CD4-positive, alpha-beta T cell treated with Interleukin-4 for 1 hour (primary cell): ENCODE results near the gene SZT2.
"Not testable (repeated sequence)": the region's sequence is repeated elsewhere in the genome, so short reads cannot be mapped to it uniquely, and the experiment has no call there.

ENCODE experiments used
- DNase-seq, 2 donors: peaks; one replicate each; pipeline ENCODE4 v3.0.0-alpha.2; 2020 to 2022

Gene SZT2

DNA sequence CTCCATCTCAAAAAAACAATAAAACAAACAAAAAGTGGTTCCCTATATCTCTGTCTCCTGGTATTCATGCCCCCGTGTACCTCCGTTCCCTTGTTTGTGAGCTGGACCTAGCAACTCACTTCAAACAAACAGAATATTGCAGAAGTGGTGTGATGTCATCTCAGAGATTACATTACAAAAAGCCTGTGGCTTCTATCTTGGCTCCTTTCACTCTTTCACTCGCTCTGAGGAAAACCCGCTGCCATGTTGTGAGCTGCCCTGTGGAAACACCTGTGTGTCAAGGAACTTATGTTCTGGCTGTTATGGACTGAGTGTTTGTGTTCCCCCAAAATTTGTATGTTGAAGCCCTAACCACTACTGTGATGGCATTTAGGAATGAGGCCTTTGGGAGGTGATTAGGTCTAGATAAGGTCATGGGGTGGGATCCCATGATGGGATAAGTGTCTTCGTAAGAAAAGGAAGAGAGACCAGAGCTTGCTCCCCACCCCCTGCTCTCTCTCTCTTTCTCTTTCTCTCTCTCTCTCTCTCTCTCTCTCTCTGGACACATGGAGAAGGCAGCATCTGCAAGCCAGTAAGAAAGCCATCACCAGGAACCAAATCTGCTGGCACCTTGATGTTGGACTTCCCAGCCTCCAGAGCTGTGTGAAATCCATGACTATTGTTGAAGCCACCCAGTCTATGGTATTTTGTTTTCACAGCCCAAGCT lies 71.4 kb downstream of the SZT2 start:
- DNase-seq = no peak

DNA sequence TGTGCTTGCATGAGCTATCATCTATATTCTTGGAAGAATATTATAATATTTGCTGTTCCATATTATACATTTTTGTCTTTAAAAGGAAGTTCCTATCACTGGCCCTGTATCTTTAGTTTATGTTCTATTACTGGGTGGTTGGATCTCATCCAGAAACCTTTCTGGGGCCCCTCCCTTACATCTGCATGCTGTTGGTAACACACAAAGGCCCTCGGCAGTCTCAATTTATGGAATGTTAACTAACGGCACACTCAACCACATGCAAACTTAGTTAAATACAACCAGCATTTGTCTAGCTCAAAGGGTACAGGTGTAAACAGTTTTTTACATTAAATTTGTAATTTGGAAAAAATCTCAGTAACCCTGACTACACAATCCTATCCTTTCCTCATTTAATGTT lies 73.8 kb downstream of the SZT2 start:
- no peak for DNase-seq

DNA sequence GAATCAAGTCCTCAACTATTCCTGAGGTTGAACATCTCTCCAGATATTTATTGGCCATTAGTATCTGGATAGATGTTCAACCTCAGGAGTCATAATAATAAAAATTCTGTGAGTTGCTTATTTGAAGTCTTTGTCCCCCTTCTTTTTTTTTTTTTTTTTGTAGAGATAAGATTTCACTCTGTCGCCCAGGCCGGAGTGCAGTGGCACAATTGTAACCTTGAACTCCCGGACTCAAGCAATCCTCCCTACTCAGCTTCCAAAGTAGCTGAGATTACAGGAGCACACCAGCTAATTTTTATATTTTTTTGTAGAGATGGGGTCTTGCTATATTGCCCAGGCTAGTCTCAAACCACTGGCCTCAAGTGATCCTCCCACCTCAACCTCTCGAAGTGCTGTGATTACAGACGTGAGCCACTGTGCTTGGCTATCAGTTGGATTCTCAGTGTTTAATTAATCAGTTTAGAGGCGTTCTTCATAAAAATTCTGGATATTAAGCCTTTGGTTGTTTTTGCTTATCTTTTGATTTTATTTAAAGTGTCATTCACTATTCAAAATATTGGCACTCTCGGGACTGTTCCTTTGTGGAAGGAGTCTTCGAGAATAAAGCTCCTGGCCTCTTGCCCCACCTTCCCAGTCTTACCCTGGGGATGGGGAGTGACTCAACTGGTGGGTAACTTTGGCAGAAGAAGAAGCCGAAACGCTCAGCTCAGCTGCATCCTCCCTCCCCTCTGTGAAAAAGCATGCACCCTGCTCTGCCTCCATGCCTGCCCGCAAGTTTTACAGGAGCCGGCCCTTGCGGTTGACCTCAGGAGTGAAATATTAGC lies 75.2 kb downstream of the SZT2 start:
- no peak for DNase-seq

DNA sequence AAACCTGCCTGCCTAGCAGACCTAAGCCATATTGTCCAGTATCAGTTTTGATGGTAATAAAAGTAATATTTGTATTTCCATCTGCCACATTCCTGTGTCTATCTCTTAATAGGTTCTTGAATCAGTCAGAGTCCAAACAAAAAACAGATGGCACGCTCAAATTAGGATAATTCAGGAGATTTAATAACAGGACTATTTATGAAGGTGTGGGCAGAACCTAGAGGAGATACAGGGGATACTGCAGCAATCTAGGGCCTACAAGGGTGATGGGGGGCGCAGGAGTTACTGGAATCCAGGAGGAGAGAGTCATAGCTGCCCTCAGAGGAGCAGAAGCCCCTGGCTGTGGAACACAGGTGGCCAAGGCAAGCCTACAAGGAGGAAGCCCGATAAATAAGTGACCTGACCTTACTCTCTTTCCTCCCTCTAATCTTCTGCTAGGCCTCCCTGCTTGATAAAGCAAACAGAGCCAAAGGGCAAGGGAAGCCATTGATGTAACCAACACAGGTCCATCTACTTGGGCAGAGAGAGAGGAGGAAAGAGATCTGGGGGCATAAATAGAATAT lies 75.9 kb downstream of the SZT2 start:
- DNase-seq = no peak

DNA sequence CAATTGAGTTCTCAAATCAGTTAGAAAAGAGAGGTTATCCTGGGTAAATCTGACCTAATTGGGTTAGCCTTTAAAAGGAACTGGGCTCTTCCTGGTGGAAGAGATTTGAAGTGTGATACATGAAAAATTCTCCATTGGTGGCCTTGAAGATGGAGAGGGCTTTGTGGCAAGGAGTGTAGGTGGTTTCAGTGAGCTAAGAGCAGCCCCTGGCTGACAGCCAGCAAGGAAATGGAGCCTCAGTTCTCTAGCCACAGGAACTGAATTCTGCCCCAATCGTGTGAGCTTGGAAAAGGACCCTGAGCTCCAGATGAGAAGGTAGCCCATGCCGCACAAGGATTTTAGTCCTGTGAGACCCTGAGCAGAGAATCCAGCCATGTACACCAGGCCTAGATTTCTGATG lies 76.7 kb downstream of the SZT2 start:
- DNase-seq = no peak

DNA sequence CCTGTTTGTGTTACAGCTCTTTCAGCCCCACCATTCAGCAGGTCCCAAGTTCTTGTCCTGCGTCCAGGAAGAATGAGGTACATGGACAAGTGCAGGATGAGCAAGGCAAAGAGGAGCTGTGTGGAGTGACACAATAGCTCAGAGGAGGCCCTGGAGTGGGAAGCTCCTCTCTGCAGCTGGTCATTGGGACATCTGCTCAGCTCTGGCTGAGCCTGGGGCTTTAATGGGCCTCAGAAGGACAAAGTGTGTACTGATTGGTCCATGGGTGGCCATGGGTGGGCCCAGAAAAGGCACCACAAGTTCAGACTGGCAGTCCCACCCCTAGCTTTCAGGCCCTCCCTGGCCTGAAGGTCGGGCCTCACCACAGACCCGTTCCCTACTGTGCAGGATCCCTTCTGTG lies 78.7 kb downstream of the SZT2 start:
- DNase-seq = no peak

DNA sequence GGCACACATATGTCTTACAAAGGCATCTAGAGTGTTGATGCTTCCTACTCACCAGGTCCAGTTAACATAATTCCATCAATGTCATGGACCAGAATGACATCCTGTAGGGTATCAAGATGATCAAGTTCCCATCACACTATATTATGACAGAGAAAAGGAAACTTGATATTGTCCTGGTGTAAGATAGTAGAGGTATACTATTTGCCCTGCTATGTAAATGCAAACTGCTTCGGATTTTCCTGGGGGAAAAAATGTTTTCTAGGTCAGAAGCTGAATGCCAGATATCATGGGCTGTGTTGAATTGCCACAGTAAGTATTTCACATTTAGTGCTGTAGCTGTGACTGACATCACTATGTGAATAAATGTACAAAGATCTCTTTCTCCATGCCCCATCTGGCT lies 80.2 kb downstream of the SZT2 start:
- DNase-seq = no peak

DNA sequence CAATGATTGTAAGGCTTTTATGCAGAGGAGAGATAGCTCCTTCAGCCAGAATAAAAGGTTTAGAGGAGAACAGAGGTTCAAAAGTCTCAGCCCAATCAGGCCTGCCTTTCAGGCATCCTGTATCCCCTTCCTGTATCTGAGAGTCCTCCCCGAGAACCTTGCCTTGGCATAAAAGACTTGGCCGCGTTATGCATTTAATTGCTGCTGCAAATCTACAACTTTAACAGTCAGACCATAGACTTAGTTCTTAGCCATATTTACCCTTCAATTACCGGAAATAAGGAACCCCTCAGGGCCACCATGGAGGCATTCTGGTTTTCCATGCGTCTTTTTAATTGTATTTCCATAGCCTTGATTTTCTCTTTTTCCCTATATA lies 82.4 kb downstream of the SZT2 start:
- DNase-seq = no peak

DNA sequence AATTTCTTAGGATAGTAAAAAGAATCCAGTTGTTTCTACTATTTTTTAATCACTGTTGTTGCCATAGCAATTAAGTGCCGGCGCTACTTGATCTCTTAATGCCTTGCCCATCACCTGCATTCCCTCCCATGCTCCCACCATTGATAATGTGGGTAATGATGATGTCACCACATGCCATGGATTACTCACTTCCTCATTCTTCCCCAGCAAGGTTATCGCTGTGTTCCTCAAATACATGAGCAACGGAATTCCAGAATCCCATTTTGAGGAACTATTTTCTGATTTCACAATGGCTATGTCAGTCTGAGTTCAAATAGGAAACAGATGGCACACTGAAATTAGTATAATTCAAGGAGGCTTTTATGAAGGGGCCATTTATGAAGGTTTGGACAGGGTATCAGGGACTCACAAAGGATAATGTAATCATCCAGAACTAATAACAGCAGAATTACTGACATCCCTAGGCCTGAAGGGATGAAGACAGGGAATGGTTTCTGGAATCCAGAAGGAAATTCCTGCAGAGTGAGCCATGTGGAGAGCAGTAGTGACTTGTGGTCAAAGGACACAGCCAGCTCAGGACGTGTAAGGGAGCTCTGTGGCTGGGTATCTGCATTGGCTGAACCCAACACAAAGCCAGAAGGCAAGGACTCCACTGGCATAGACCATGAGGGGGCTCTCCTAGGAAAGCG lies 82.9 kb downstream of the SZT2 start:
- not testable (repeated sequence) for DNase-seq

DNA sequence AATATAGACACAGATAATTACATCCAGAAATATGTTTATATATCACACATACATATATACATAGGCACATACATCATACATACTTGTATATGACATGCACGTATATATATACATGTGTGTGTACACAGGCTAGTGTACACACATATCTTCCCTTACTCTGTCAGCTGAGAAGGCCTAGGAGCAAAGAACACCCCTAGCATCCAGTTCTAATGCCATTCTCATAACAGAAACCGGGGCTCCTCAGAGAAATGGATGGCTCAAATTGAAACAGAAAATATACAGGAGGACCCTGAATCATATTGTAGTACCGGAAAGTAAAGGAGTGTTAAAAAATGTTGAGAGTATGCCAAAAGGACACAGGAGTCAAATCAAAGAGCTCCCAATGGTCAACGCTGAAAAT lies 83.8 kb downstream of the SZT2 start:
- no peak for DNase-seq

DNA sequence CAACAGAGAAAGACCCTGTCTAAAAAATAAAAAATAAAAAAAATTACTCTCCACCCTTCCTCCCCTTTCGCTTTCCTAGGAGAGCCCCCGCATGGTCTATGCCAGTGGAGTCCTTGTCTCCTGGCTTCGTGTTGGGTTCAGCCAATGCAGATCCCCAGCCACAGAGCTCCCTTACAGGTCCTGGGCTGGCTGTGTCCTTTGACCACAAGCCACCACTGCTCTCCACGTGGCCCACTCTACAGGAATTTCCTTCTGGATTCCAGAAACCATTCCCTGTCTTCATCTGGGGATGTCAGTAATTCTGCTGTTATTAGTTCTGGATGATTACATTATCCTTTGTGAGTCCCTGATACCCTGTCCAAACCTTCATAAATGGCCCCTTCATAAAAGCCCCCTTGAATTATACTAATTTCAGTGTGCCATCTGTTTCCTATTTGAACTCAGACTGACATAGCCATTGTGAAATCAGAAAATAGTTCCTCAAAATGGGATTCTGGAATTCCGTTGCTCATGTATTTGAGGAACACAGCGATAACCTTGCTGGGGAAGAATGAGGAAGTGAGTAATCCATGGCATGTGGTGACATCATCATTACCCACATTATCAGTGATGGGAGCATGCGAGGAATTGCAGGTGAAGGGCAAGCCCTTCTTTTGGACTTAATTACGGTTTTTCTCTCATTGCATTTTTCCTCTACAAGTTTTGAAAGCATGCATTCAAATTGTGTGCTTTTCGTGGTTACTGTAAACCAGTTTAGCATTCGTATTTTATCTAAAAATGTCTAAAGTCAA lies 86.1 kb downstream of the SZT2 start:
- DNase-seq = not testable (repeated sequence)

DNA sequence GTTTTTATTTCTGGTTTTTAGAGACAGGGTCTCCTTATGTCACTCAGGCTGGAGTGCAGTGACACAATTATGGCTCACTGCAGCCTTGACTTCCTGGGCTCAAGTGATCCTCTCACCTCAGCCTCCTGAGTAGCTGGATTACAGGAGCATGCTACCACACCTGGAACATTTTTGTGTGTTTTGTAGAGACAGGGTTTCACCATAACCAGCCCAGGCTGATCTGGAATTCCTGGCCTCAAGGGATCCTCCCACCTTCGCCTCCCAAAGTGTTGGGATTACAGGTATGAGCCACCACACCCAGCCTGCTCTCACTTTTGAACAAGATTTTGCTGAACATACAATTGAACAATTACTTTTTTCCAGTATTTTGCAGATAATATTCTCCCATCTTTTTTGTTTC lies 88.0 kb downstream of the SZT2 start:
- DNase-seq = no peak

DNA sequence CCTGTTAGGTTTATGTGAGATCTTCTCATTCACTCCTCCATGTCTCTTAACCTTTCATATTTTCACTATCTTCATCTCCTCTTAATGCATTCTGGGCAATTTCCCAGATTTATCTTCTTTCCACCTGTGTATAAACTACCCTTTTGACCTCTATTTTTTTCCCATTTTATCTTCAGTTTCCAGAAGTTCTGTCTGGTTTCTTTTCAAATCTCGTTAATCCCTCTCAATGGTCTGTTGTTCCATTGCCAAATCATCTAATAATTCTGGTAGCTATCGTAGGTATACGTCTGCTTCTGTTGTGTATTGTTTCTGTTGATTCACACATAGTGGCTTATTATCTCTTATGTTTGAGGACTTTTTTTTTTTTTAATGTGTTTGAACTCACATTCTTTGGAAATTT lies 89.7 kb downstream of the SZT2 start:
- no peak for DNase-seq

DNA sequence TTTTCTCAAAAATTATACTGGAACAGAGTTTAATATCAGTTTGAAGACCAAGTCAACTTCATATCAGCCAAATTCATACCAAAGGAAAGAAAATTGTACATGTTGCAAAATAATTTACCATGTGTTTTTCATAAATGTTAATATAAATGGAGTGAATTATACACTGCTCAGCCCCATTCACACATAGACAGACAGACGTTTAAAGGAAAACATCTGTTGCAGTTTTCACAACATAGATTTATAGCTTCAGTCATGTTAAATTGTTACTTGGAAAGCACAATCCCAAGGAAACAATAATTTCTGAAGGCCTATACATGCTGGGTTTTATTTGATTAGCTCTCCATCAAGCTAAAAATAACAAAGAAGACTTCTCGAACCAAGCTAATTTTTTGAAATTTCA lies 91.8 kb downstream of the SZT2 start:
- no peak for DNase-seq

DNA sequence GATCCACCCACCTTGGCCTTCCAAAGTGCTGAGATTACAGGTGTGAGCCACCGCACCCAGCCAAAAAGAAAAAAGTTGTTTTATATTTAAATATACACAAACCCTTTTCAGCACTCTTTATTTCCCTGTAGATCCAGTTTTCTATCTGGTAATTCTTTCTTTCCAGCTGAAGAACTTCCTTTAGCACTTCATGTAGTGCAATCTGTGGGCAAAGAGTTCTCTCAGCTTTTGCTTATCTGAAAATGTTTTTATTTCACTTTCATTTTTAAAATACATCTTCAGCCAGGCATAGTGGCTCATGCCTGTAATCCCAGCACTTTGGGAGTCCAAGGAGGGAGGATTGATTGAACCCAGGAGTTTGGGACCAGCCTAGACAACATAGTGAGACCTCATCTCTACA lies 92.5 kb downstream of the SZT2 start:
- no peak for DNase-seq

DNA sequence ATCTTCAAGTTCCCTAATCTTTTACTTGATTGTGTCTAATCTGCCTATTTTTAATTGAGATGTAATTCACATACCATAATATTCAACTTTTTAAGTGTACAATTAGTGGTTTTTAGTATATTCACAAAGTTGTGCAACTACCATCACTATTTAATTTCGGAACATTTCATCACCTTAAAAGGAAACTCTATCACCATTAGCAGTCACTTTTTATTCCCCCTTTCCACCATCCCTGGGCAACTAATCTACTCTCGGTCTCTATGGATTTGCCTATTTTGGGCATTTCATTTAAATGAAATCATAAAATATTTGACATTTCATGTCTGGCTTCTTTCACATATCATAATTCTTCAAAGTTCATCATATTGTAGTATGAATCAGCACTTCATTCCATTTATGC lies 94.7 kb downstream of the SZT2 start:
- DNase-seq = no peak

DNA sequence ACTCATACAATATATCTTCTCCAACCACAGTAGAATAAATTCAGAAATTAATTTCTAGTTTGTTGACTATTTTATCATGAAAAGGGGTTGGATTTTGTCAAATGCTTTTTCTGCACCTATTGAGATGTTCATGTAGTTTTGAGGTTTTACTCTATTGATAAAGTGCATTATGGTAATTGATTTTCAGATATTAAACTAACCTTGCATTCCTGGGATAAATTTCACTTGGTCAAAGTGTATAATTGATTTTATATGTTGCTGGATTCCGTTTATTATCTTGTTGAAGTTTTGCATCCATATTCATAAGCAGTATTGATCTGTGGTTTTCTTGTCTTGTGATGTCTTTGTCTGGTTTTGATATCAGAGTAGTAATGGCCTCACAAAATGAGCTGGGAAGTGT lies 98.5 kb downstream of the SZT2 start:
- no peak for DNase-seq

DNA sequence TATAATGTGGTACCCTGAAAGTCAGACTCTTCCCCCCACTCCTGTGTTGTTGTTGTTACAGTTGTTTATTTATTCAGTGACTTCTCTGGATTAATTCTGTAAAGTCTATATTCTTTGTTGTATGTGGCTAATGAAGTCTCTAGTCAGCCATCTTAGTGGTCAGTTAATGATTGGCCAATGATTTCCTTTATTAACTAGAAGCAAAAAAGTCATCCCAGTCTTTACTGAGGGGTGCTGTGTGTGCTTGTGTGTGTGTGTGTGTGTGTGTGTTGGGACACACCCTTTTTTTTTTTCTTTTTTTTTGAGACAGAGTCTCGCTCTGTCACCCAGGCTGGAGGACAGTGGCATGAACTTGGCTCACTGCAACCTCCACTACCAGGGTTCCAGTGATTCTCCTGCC lies 101.4 kb downstream of the SZT2 start:
- no peak for DNase-seq

DNA sequence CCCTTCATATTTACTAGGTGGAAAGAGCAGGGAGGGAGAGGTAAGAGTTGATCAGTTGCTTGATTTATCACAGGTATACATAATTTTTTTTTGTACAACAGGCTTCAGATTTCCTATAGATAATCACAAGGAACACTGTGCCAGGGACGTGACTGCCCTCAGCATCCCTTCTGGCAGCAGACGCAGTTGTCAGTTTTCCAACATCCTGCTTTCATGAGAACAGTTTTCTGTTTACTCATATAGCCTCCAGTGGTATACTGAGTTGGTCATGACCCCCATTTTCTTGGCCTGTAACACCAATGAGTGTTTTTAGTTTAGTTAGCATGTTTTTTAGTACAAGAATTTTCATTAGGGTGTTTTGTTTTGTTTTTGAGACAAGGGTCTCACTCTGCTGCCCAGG lies 103.1 kb downstream of the SZT2 start:
- no peak for DNase-seq

DNA sequence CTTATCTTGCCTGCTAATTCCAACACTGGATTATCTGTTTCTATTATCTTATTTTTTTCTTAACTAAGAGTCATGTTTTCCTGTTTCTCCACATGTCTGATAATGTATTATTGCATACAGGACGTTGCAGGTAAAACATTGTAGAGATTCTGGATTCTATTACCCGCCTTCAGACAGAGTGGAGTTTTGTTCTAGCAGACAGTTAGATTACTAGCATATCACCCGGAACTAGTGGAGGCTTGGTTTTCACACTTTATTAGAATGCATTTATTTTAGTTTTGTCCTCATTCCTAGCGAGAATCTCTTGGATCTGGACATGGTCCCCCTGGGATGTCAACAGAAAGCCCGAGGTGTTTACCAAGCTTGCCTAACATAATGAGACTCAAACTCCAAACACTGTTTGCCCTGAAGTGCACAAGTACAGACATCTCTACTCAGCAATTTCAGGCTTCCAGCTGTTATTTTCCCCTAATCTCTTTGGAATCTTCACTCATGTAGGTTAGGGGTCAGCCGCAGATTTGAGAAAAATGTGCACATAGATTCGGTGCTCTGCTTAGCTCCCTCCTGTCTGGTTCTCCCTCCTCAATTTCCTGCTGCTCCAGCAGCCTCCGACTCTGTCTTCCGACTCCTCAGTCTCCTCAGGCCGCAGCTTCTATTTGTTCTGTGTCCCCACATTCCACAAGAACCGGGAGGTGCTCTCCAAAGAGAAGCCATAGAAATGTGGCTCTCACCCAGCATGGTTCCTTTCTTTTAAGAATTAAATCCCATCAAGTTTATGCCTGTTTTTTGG lies 104.2 kb downstream of the SZT2 start:
- no peak for DNase-seq

DNA sequence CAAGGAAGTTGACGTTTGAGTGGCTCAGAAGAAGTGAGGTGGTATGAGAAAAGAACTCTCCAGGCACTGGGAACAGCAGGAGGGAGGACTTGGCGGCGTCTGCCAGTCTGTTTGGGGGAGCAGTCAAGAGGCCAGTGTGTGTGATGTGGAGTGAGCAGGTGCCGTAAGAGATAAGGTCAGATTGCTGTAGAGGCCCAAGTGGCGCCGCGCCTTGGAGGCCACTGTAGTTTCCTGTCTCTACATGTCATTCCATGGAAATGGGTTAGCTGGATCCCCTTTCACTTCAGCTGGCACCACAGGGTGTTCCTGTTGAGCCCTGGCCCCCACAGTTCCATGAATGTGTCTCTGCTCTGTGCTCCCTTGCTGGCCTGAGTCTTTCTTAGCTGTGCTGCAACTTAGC lies 105.5 kb downstream of the SZT2 start:
- DNase-seq = no peak

DNA sequence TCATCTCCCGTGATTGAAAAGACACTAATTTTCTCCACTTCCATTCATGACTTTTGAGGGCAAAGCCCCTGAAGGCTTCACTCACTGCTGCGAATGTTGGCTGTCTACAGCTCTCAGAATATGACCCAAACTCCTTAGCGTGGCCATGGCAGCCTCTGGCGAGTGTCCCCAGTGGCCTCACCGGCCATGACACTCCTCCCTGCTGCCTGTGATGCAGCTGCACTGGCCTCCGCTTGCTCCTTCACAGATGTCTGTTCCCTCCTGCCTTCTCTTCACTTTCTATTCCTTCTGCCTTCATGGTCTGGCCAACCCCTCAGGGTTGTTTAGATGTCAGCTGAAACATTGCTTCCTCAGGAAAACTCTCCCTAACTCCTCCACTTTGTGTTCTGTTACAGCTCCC lies 110.2 kb downstream of the SZT2 start:
- DNase-seq = no peak
